Pons (tissue), 1 donor: ENCODE data around the gene KRTAP10-10.
"Not testable (repeated sequence)": the region's sequence is repeated elsewhere in the genome, so short reads cannot be mapped to it uniquely, and the experiment has no call there.

Experiments
- DNase-seq: peaks from one replicate; pipeline ENCODE4 v3.0.0-alpha.2; 2016; ENCODE audit warnings: low spot score

The KRTAP10-10 gene

DNA sequence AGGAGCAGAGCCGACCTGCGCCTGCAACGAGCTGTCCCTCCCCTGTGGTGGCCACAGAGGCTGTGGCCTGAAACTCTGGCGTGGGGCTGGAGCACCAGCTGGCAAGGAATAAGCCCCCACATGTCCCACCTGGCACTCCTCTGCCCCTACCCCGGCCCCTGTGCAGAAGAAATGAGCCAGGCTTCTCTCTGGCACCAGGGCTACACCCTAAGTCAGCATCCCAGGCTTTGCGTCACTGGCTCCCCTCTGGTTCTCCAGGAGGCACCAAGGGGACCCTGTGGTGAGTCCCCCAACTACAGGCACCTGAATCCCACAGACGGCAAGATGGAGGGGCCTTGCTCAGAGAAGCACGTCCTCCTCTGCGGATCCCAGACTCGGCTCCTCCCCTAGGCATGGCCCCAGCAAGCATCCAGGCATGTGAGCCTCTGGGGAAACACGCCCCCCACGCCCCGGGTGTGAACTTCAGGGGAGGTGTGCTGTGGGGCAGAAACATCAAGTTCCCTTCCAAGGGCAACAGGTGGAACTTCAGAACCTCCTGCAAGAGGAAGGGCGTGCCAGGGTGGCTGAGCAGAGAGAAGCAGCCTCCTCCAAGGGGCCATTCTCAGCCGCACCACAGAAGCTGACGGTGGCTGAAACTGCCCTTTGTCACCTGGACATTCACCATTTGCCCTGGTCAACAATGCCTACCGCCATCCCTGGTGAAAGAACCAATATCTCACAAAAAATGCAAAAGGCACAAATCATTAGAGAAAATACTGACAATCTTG lies 33.9 kb upstream of the KRTAP10-10 start:
- no peak for DNase-seq

DNA sequence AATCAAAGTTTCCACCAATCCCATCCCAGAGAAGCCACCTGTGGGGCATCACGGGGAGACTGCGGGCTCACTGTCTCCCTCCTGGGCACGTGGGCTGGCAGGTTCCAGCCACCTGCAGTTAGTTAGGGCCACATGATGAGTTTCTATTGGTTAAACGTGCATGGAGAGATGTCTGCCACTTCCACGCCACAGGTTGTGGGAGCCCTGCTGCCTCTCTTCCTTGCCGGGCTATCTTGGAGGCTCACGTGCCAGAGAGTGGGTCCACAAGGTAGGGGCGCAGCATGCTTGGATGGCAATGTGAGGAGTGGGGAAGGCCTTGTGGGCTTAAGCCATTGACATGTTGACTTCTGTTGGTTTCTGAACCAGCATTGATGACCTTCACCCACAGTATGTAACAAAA lies 33.2 kb upstream of the KRTAP10-10 start:
- no peak for DNase-seq

DNA sequence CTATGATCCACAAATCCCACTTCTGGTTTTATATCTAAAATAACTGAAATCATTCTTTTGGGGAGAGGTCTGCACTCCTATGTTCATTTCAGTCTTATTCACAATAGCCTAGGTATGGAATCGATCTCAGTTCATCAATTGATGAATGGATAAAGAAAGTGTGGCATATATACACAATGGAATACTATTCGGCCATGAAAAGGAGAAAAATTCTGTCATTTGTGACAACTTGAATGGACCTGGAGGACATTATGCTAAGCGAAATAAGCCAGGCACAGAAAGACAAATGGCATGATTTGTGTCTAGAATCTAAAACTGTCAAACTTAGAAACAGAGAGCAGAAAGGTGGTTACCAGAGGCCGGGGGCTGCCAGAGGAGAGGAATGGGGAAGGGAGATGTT lies 30.7 kb upstream of the KRTAP10-10 start:
- DNase-seq: no peak

DNA sequence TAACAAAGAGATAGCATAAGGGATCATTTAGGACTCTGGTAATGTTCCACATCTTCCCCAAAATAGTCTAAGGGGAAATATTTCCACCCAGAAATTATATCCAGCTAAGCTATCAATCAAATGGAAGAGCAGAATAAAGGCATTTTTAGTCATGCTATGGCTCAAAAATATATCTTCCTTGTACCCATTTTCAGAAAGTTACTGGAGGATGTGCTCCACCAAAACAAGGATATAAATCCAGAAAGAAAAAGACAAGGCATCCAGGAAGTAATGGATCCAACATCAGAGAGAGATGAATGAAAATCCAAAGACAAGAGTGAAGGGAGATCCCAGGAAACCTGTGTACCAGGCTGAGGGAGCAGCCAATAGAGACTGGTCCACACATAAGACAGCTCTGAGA lies 28.0 kb upstream of the KRTAP10-10 start:
- no peak for DNase-seq

DNA sequence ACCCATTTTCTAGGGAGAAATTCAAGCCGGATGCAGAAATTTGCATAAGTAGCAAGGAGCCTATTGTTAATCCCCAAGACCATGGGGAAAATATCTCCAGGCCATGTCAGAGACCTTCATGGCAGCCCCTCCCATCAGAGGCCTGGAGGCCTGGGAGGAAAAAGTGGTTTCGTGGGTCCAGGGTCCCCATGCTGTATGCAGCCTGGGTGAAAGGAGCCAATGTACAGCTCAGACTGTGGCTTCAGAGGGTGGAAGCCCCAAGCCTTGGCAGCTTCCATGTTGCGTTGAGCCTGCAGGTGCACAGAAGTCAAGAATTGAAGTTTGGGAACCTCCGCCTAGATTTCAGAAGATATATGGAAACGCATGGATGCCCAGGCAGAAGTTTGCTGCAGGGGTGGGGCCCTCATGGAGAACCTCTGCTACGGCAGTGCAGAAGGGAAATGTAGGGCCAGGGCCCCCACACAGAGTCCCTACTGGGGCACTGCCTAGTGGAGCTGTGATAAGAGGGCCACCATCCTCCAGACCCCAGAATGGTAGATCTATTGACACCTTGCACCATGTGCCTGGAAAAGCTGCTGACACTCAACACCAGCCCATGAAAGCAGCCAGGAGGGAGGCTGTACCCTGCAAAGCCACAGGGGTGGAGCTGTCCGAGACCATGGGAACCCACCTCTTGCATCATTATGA lies 26.9 kb upstream of the KRTAP10-10 start:
- DNase-seq: not testable (repeated sequence)

DNA sequence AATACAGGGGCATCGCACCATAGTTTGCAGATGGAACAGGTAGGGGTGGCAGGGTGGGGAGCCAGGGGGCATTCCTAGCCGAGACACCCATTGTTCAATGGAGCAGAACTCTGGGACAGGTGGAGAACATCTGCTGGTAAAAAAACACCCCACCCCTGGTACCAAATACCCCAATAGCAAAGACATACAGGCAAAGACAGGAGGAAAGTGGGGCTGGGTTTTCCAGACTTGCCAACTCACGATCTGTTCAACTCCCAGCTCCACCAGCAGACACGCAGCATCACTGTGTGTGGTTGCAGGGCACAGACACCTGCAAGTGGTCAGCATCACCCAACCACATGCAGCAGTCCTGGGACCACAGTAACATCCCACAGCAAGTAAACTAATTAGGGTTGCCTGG lies 25.6 kb upstream of the KRTAP10-10 start:
- no peak for DNase-seq

DNA sequence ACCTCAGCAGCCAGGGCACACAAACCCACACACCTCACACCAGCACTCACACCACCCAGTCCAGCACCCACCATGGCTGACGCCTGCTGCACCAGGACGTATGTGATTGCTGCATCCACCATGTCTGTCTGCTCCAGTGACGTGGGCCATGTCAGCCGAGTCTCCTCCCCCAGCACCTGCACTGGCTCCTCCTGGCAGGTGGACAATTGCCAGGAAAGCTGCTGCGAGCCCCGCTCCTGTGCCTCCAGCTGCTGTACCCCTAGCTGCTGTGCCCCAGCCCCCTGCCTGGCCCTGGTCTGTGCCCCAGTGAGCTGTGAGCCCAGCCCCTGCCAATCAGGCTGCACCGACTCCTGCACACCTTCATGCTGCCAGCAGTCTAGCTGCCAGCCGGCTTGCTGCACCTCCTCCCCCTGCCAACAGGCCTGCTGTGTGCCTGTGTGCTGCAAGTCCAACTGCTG lies 25.1 kb upstream of the KRTAP10-10 start, which contains the start of gene KRTAP10-8:
TSS of gene KRTAP10-8 (plus strand) at position 51 of the 458 bp plus-strand sequence. CDS start at position 73, 22 bp downstream.
- DNase-seq: no peak

DNA sequence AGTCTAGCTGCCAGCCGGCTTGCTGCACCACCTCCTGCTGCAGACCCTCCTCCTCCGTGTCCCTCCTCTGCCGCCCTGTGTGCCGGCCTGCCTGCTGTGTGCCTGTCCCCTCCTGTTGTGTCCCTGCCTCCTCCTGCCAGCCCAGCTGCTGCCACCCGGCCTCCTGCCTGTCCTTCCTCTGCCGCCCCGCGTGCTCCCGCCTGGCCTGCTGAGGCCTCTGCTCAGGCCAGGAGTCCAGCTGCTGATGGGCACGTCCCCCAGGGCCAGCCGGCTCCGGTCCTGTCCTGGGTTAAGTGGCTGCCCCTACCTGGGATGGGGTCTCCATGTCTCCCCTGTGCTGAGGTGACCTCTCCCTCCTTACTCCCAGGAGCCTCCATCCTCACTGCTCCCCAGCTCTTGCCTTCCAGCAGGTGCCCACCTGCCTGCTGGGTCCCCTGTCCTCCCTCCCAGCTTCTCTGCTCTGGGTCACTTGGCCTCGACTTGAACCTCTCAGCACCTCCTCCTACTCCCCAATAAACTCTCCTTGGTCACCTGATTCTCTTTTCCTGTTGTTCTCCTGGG lies 24.4 kb upstream of the KRTAP10-10 start:
- DNase-seq: no peak

DNA sequence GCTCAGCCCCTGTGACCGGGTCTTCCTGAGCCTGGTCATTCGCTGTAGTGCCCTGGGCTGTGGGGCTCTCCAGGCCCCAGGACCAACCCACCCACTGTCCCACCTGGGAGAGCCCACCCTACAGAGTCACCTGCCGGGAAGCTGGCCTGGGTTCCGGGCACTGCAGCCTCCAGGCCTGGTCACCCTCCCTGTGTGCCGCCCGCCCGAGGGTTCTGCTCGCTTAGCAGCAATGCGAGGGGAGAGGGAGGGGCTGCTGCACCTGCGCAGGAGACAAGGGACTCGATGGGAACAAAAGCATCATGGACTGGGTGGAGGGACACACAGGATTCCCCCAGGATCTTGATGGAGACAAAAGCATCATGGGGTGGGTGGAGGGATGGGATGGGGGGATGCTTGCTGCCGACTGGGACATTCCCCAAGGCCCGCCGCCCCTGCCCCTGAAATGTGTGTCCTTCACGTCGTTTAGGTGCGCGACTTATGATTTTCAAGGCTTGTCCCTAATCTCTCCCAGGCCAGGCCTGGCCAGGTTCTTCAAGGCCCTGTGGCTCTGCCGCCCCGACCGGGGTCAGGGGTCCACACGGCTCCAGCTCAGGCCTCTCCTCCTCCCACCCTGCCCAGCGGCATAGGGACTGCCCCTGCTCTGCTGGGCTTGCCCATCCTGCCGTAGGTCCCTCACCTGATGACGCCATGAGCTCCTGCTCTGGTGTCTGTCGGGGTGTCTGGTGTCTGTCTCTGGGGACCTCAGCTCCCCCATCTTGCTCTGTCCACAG lies 23.6 kb upstream of the KRTAP10-10 start:
- no peak for DNase-seq

DNA sequence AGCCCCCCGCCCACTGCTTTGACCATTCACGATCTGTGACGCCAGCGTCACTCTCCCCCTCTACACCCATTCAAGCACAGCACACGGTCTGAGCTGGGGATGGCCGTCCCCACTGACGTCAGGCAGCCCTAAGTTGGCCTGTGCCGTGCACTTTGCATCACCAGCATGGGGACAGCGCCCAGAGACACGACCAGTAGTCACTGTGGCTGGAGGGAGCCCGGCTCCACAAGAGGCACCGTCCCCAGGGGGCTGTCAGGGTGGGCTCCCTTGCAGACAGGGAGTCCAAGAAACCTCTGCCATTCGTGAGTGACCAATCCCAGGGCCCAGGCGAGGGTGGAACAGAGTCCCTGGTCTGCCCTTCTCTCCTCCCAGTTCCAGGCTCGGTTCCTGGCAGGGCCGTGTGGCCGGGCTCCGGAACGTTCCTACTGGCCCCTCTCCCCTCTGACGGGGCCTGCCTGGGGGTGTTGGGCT lies 23.0 kb upstream of the KRTAP10-10 start:
- DNase-seq: no peak

DNA sequence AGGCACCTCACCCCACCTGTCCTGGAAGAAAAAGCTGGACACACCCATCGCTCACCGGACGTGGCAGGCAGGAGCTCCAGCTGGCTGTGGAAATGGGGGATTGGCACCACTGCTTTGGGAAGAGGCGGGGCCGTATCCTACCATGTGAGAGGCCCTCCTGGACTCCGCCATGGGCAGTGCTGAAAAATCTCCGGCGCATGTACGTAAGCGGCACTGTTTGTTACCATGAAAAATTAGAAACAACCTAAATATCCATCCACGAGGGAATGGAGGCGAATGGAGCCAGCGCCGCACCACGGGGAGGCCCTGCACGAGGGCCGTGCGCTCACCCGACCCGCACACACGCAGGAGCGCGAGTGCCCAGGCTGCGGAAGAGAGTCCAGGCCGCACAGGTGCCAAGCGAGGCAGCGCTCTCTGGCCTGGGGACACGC lies 22.2 kb upstream of the KRTAP10-10 start:
- DNase-seq: no peak

DNA sequence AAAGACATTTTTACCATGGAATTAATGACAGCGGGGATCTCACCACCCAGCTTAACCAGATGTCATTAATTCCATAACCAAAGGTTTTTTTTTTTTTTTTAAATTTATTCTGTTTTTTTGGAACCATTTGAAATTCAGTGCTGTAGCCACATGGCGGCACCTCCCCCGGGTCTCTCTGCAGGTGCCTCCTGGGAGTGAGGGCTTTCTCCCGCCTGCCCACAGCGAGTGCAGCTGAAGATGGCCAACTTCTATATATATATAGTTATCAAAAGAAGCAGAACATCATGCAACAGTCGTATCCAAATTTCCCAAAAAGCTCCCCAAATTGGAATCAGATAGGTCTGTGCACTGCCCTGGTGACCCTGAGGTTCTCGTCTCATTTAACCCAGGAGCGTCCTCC lies 21.7 kb upstream of the KRTAP10-10 start:
- no peak for DNase-seq

DNA sequence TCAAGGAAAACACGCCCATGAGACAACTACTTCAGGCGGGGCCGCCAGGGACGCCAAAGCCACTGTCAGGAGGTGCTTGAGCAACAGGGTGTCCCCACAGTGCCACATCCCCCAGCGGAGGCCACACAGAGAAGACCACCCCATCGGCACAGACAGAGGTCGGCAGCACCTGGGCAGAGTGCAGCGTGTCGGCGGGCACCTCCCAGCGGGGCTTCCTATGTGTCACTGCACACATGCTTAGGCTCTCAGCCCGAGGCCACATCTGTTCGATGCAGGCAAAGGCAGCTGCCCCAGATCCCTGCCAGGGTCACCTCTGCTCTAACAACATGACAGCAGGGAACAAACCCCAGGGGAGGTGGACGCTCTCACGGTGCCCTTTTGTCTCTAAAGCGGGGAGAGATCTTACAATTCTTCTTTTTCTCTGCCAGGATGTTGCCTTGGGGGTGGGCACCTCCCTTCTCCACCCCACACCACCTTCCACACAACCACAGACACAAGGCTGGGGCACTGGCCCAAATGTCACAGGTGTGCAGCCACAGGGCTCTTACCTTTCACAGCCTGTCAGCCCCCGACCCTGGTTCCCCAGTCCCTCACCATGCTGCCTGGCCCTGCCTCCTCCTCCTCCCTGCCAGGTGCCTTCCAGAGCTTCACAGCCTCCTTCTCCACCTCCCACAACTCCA lies 21.1 kb upstream of the KRTAP10-10 start:
- DNase-seq: no peak

DNA sequence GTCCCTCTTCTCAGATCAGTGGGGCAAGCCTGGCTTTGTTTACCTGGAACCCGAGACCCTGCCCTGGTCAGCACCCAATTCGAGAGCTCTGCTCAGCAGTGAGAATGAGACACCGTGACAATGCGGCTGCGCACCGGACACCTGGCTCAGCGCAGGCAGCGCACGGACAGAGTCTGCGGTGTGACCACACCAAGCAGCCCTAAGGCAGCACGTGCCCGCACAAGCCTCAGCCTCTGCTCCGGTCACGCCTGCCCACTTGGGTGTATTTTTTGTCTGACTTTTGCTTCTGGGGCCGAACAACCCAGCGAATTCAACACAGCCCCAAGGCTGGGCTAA lies 20.6 kb upstream of the KRTAP10-10 start:
- no peak for DNase-seq

DNA sequence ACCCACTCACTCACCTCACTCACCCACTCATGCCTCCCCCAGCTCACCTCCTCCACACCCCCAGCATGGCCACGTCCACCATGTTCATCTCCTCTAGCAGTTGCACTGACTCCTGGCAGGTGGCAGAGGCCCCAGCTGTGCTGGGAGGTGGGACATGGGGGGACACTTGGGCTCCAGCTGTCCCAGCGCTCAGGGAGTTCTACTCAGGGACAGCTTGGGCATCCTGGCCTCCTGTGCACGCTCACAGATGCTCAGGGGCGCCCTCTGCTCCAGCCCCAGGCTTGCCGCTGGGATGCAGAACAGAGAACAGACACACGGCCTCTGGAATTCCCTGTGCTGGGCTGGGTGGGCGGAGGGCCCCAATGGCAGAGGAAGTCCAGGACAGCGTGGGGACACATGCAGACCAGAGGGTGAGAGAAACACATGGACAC lies 20.1 kb upstream of the KRTAP10-10 start:
- DNase-seq: no peak

DNA sequence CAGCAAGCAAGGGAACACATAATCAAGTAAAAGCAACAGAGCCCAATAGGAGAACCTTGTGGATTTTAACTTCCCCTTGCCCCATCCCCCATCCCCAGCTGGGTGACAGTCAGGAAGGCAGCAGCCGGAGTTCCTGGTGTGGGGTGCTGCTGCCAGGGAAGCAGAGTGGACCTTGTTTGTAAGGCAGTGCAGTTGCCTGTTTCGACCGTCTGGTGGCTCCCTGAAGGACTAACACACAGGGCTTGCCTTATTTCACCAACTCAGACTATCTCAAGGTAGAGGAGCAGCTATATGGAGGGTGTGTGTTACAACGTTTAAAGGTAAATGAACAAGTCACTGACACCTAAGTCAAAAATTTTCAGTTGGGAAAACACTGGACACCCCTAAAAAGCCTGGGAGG lies 18.7 kb upstream of the KRTAP10-10 start:
- peak; percentile 1 for DNase-seq

DNA sequence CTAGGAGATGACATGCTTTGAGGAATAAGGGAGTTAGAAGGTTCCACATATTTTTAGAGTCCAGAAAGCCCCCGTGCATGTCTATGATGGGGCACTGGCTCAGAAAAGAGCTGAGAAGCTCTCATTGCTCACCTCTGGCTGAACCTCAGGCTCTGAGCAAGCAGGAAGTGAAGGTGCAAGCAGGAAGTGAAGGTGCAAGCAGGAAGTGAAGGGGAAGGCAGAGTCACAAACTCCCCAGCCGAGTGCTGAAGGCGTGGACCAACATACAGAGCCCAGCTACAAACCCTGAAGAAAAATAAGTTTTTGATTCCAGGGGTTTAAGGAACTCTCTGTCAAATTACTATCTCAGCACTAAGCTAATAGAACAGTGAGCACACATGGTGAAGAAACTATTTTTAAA lies 18.2 kb upstream of the KRTAP10-10 start:
- no peak for DNase-seq

DNA sequence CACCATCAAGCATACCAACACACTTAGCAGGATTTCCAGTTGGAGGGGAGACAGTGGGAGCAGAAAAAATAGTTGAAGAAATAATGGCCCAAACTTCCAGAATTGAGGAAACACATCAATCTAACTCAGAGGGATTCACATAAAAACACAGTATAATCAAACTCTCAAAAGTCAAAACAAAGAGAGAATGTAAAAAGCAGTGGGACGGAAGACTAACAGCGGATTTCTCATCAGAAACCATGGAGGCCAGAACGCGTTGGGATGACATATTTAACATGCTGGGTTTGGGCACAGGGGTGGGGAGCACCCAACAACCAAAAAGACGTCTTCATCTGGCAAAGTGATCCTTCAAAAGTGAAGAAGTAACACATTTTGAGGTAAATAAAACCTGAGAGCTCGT lies 17.3 kb upstream of the KRTAP10-10 start:
- DNase-seq: no peak

DNA sequence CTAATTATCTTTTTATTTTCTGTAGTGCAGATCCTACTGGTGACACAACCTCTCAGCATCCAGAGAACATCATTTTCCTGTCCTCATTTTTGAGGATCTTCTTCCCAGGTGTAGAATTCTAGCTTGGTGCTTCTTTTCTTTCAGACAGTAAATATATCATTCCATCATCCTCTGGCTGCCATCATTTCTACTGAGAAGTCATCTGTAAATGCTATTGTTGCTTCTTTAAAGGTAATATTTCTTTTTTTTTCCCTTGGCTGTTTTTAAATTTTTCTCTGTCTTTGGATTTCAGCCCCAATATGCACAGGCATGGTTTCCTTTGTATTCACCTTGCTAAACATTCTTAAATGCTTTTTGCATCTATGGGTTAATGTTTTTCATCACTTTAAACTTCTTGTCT lies 13.6 kb upstream of the KRTAP10-10 start:
- no peak for DNase-seq

DNA sequence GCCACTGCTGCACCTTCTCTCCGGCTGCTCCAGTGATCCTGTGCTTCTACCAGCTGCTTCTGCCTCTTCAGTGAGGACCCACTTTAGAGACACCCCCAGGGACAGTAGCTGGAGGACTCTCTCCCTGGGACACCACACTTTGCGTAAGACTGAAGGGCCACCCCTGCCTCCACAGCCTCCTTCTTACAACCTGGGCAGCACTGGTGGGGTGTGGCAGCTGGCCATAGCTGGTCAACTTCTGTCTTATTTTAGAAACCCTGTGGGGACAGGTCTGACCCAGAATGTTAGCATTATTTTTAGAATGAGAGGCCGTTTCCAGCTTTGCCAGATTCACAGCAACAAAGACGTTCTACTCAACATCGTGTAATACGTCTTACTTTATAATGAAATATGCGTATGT lies 11.4 kb upstream of the KRTAP10-10 start:
- no peak for DNase-seq

DNA sequence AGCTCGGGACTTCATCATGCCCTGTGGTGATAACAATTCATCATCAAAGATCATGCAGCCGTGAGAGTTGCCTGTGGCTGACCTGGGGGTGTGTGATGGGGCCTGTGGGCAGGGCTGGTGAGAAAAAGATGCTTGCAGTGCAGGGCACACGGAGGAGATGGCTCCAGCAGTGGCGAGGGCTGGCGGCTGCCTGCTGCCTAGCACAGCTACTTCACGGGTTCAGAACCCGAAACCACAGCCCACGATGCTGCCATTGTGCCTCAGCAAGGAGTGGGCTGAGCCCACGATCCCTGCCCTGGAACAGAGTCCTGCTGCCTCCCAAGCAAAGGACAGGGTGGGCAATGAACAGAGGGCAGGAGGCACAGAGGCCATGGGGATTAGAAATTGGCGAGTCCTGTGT lies 10.9 kb upstream of the KRTAP10-10 start:
- DNase-seq: no peak

DNA sequence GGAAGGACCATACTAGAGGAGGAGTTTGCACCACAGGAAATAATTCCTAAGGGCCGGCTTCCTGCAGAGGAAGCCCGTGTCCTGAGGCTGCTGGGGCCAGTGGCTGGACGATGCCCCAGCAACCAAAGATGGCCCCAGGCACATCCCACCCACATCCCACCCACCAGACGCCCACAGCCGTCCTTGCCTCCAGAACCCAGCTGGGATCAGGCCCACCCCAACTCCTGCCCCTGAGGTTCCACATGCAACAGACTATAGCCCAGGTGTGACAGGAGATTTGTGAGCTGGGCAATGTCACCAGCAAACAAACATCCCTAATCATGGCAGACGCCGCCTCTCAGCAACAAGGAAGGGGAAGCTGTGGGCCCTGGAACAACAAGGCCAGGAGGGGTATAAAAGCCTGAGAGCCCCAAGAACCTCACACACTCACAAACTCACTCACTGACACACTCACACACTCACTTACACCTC lies 10.4 kb upstream of the KRTAP10-10 start, which contains the start of gene KRTAP10-9:
TSS of gene KRTAP10-9 (plus strand) at position 421 of the 471 bp plus-strand sequence. CDS start 79 bp downstream, outside the sequence.
- DNase-seq: no peak
